ENCODE results near the gene EML2.
A peak's percentile ranks its signal among the peaks of the same experiment; 100 is the strongest.
"Not testable (repeated sequence)": the region's sequence is repeated elsewhere in the genome, so short reads cannot be mapped to it uniquely, and the experiment has no call there.

Gene EML2

GRCh38 chr19:45645631-45646344 lies 6.6 kb upstream of the EML2 start:
- peak; percentile 96 for DNase-seq

DNA sequence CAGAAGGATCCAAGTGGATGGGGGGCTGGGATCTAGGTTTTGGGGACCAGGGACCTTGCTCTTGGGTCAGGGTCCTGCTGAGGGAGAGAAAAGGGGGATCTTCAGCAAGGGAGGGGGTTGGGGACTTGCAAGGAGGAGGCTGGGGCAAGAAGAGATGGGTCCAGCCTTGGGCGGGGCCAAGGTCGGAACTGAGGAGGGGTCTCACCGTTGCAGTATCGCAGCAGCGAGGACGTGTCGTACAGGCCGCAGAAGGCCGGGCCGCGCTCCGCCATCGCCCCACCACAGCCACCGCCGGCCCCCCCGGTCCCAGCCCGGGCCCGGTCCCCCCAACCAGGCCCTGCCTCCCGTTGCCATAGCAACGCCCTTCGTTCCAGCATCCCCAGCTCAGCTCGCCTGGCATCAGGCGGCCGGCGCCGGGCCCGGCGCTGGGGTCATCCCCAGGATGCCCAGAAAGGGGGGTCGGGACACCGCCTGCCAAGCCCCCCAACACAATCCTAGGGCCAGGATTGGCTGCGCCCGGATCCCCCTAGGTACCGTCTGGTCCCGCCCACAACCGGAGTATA lies 6.0 kb upstream of the EML2 start:
- no peak for DNase-seq

DNA sequence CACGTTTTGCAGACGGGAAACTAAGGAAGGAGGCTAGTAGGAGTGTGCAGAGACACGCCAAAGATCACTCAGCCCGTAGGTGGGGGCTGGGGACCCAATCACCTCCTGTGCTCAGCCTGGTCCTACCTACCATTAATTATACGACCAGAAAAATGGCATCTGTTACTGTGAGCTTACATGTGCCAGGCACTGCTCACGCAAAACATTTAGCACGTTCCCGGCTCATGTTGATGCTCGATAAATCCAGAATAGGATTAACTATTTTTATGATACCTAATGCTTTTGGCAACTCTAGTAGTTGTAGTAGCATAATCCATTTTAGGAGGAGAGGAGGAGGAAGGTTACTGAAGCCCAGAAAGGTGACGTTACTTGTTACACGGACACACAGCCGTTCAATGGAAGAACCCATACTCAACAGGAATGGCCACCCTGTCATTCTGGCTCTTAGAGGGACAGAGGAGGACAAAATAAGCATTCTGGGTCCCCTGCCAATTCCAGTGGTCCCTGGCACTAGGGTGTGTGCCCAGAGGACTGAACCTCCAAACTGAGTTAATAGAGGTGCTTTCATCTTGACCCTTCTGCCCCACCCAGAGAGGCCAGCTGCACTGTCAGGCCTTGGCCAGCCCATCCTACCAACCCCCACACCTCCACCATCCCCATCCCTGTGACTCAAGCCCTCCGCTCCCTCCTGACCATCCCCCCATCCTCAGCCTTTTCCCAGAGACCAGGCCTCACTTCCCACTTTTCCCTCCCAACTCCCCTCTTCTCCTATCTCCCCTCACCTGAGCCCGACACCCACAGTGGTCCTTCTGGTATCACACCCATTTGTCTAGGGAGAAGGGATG lies 5.0 kb upstream of the EML2 start:
- DNase-seq: no peak

DNA sequence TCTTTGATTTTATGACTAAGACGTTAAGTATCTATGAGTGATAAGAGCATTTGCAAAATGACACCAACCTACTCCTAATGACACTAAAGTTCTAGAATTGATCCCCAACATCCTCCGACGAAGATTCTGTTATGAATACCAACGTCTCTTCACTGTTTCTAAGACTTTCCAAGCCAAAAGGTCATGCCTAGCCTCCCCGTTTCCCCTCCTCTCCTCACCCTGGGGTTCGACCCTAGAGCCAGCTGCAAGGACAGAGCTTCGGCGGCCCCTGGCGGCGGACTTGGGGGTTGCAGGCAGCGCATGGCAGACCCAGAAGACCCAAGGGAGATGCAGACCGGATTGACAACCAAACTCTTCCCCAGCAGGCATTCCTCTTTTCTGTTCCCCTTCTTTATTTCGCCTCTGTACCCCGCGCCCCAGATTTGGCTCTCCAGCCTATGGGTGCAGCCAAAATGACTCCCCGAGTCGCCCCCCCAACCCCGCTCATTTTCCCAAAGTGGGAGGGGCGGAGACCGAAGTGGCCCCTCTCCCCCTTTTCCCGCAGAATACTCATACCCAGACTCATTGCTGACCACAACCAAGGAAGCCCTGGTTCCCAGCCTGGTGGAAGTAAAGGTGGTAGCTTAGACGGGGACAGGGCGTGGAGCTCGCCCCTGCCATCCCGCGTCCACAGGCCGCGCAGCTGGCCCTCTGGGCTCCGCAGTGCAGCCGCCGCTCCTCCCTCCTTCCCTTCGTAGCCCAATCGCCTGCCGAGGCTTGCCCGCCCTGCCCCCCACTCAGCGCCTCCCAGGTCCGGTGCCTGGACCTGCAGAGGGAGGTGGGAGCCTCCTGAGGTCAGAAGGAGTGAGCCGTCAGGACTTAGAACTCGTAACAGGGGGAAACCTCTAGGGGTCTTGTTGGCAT lies 4.1 kb upstream of the EML2 start:
- DNase-seq: peak; percentile 96

- DNase-seq: peak; percentile 13
These were observed 2.3 kb upstream of the EML2 start for GRCh38 chr19:45641274-45642105.

DNA sequence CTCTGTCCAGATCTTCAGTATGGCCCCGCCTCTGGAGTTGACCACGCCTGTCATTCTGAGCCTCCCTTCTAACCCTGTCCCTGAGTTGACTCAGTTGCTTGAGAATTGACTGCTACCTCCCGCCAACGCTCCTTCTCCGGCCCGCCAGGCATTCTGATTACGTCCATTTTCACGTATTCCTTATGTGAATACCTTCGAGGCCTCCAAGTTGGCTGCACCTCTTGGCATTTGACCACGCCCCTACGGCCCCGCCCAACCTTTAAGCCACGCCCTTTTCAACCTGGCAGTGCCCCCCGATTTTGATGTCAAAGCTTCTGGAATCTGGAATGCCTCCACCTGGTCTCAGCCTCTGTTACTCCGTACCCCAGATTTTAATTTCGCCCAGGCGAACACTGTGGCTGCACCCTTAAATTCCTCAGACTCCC lies 1.7 kb upstream of the EML2 start:
- DNase-seq: no peak

- DNase-seq: no peak
These were observed 1.1 kb downstream of the EML2 start for GRCh38 chr19:45637890-45638667.

DNA sequence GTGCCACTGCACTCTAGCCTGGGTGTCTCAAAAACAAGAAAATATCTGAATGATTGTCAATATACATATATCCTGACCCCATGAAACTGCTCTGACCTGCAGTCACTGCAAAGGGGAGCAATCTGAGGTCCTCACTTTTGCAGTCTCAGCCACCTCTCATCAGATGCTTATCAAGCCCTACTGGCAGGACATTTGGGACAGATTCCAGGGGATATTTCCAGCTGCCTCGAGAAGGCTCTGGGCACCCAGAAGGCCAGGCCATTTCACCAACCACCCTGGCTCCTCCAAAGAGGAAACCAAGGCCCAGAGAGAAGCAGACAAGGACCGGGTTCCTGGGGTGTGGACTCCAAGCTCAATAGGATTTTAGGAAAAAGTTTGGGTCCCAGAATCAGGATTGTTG lies 2.3 kb downstream of the EML2 start:
- no peak for DNase-seq

DNA sequence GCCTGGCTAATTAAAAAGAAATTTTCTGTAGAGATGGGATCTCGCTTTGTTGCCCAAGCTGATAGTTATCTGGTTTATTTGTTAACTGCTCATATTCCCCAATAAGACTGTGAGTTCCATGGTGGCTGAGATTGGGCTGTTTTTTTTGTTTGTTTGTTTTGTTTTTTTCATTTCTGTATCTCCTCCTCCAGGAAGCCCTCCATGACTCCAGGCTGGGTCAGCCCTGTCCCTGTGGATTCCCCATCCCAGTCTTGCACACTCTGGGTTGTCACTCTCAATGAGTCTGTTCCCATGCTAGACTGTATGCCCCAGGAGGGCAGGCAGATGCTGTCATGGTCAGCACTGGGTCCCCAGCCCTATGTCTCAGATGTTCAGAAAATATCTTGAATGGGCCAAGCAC lies 2.9 kb downstream of the EML2 start:
- no peak for DNase-seq

GRCh38 chr19:45632468-45633196 lies 6.6 kb downstream of the EML2 start:
- peak; percentile 31 for DNase-seq

DNA sequence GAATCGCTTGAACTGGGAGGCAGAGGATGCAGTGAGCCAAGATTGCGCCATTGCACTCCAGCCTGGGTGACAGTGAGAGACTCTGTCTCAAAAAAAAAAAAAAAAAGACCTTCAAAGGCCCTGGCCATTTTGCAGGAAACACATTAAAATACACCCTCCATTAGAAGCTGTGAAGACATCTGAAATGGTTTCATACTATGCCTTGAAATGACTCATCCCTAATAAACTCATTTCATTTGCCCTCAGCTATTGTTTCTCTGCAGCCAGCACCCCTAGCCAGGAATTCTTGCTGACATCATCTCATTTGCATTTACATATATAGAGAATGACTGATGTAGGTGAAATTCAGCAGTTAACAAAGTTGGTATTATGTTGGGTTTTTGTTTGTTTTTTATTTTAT lies 8.7 kb downstream of the EML2 start:
- no peak for DNase-seq

DNA sequence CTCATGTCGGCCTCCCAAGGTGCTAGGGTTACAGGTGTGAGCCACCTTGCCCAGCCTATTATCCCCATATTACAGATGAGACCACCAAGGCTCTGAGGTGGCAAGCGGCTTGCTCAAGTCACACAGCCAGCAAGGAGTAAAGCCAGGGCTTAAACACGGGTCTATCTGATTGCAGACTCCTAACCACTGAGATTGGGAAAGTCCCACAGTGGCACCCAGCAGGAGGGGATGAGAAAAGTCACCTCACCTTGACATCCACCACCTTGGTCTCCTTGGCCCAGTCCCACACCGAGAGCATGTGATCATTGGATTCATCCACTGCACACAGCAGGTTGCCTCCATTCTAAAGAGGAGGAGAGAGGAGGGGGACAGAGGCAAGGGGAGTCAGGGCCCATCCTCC lies 9.5 kb downstream of the EML2 start:
- DNase-seq: no peak

DNA sequence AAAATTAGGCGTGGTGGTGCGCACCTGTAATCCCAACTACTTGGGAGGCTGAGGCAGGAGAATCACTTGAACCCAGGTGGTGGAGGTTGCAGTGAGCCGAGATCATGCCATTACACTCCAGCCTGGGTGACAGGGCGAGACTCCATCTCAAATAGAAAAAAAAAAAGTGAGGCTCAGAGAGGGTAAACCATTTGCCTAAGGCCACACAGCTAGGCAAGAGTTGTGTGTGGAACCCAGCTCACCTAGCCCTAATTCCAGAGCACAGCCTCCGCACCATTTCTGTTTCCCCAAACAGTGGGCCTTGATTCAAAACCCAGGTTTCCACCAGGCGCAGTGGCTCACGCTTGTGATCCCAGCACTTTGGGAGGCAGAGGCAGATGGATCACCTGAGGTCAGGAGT lies 11.0 kb downstream of the EML2 start:
- not testable (repeated sequence) for DNase-seq

GRCh38 chr19:45623984-45624383 lies 15.2 kb downstream of the EML2 start:
- DNase-seq: no peak

- DNase-seq: no peak
These were observed 17.2 kb downstream of the EML2 start for GRCh38 chr19:45621976-45622503.

- DNase-seq: no peak
These were observed 17.8 kb downstream of the EML2 start for GRCh38 chr19:45621389-45621788.

- no peak for DNase-seq
These were observed 22.5 kb downstream of the EML2 start for GRCh38 chr19:45616704-45617017.

DNA sequence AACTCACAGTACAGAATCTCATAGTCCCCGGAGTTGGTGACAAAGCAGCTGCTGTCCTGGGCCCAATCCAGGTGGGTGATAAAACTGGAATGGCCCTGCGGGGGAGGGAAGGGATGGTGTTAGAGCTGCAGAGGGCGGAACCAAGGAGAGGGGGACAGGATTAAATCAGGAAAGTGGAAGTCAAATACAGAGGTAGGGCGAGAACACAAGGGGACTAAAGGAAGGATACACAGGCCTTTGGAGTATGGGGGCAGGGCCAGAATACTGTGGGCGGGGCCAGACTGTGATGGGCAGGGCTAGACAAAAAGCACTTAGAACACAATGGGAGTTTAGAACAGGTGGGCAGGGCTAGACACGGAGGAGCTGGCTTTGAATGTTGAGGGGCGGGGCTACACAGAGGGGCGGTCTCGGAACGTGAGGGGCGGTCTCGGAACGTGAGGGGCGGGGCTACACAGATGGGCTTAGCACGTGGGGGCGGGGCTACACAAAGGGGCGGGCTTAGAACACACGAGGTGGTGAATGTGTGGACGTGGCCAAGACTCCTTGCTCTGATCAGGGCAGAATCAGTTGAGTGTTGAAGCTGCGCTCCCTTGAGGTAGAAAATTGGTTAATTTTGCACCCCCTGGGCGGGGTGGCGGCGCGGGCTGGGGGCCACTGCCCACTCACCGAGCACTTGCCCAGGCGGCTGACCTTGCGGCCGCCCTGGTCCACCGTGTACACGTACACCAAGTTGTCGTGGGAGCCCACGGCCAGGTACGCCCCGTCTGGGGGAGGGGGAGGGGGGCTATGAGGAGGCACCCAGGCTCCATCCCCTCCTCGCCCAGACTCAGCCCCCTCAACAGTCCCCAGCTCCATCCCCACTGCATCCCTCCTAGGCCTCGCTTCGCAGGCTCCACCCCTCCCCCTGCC lies 23.1 kb downstream of the EML2 start:
- DNase-seq: peak; percentile 22

DNA sequence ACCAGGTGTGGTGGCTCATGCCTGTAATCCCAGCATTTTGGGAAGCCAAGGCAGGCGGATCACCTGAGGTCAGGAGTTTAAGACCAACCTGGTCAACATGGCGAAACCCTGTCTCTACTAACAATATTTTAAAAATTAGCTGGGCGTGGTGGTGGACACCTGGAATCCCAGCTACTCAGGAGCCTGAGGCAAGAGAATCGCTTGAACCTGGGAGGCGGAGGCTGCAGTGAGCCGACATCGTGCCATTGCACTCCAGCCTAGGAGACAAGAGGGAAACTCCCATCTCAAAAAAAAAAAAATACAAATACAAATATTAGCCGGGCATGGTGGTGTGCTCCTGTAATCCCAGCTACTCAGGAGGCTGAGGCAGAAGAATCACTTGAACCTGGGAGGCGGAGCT lies 24.1 kb downstream of the EML2 start:
- not testable (repeated sequence) for DNase-seq
